Measurements from ENCODE around the gene ZBTB7C.

The ZBTB7C gene

GRCh38 chr18:48106976-48107781, 302.0 kb downstream of the ZBTB7C start:
- no peak for DNase-seq

- no peak for DNase-seq
Observed at GRCh38 chr18:48106498-48106897, 302.7 kb downstream of the ZBTB7C start.

DNA sequence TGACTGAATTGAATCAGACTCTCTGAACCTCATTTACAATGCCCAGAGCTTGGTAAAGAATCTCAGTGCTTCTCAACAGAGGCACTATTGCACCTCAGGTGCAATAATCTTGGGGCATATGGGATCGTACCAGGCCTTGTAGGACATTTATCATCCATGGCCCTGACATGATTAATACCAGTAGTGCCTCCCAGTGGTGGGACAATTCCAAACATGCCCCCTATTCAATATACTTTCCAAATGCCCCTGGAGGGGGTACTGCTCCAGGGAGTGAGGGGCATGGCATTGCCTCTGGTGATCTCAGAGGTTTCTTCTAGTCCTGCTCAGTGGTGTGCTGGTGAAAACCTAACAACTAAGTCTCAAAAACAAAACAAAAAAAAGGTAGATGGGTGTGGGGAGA, 303.9 kb downstream of the ZBTB7C start:
- no peak for DNase-seq

DNA sequence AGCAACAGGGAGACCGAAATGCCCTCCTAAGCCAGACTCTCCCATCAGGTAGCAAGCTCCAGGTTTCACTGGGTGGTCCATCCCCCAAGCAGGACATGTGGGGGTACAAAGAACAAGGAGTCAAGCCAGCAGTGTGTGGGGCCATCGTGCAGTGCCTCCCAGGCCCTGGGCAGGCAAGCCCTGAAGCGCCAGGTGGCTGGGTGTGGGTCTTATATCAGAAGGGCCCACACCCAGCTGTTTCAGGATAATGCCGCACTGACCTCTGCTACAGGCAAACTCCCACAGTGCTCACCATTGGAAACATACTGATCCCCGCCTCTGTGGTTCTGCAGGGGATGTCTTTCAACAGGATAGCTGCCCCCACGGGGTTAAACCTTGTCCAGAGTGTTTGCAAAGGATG, 304.5 kb downstream of the ZBTB7C start:
- DNase-seq: no peak

- DNase-seq: no peak
Observed at GRCh38 chr18:48100651-48101165, 308.5 kb downstream of the ZBTB7C start.

DNA sequence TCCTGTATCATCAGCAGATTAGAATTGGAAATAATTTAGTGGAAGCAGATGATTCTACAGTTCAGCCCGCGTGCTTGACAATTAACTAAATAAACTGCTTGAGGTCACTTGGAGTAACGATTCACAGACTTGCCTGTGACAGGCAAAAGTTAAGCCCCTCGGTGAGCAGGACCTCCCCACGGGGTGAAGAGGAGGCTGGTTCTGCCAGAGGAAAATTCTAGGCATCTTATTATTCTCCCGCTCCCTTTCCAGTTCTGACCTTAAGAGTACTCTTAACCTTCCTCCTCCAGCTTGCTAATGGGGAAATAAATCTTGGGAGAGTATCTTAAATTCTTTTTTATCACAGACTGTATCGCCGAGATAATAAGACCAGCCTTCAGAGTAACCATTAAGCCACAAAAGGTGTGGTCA, 309.0 kb downstream of the ZBTB7C start:
- no peak for DNase-seq

- no peak for DNase-seq
Observed at GRCh38 chr18:48099481-48100164, 309.6 kb downstream of the ZBTB7C start.

GRCh38 chr18:48098538-48098937, 310.6 kb downstream of the ZBTB7C start:
- no peak for DNase-seq

DNA sequence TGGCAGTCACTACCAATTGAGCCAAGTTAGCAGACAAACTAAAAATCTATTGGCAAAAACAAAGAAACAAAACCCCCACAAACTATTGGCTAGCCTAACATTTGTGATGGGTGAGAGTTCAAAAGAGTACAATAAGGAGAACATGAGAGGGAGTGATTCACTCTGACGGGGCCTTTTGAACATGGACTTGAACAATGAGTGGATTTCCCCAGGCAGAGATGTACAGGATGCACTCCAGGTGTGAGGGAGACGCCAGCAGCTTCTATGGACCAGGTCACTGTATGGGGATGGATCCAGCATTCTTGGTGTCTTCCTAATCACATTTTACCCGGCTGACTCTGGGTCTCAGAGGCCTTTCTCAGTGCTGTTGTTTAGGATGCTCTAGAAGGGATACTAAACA, 311.2 kb downstream of the ZBTB7C start:
- no peak for DNase-seq

DNA sequence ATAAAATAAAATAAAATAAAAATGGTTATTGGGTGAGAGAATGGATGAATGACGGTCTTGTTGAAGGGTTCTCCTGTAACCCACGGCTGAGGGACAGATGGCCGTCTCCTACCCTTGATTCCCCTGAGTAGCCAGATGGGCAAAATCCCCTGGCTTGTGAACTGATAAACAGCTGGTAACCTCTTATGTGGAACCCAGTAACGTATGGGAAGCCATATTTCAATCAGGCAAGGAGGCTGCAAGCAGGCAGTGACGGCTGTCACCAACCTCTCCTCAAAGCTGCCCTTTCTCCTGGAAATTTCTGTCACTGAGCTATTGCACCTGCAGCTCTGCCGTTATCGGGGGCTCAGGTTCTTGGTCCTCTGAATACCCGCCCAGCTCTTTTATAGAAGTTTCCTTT, 313.5 kb downstream of the ZBTB7C start:
- no peak for DNase-seq

DNA sequence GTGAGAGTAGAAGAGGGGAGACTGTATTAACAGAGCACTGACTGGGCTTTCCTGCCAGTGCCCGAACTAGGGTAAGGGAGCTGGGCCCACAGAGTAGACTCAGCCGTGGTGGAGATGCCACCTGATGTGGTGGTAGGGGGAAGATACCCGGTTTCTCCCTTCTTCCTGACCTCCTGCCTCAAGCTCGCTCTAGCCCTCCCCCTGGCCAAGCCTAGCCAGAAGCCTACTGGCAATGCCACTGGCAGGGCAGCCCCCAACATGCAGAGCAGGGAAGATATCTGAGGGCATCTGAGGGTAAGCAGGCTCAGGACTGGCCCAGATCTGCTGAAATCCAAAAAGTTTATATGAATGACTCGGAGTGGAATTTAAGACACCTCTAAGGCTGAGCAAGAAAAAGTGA, 316.1 kb downstream of the ZBTB7C start:
- DNase-seq: no peak

DNA sequence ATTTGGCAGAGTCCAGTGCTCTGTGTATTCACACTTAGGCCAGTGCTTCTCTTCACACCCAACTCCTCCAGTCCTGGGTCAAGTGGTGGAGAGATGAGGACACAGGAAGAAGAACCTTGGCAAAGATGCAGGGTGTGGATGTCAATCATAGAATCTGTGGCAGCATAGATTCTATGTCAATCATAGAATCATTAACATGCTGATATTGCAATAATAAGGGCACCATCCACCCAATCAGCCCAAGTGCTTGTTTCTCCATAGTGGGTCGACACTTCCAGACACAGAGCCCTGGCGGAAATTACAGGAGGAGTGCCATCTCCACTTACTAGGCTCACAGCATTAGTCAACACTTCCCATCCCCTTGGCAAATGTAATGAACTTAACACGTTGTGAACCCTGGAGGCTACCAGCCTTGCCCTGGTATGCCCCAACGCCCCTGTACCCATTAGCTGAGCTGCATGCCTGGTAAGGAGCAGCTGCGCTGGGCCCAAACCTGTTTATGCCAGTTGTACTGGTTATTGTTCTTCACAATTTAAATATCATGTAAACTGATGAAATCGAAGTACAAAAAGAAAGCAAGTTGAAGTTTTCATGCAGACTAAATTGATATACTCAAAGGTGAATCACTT, 317.2 kb downstream of the ZBTB7C start:
- DNase-seq: no peak

GRCh38 chr18:48090702-48091101, 318.5 kb downstream of the ZBTB7C start:
- DNase-seq: no peak

GRCh38 chr18:48090021-48090420, 319.2 kb downstream of the ZBTB7C start:
- DNase-seq: no peak

DNA sequence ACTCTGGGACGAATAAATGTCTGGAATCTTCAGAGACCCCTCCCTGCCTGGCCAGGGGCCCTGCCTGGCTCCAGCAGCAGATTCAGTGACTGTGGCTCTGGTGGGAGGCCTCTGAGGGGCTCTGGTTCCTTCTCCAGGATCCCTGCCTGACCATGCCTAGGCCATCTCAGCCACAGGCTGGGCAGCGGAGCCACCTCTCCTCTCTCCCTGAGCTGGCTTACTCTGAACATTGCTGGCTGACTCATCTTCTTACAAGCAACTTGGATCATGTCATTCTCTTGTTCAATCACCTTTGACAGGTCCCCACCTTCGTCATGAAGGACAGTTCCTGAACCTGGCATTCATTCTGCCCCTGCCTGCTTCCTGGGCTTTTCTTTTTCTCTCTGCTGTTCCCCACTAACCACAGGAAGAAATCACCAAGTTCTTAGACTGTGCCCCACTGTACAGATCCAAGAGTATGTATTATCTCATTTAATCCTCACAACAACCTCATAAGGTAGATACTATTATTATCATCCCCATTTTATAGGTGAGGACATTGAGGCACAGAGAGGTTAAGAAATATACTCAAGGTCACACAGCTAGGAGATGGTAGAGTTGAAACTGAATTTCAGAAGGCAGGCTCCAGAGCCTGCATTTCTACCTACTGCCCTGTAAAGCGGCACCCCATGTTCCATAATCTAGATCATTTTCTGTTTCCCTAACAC, 323.2 kb downstream of the ZBTB7C start:
- DNase-seq: no peak

- no peak for DNase-seq
Observed at GRCh38 chr18:48084858-48085257, 324.3 kb downstream of the ZBTB7C start.

DNA sequence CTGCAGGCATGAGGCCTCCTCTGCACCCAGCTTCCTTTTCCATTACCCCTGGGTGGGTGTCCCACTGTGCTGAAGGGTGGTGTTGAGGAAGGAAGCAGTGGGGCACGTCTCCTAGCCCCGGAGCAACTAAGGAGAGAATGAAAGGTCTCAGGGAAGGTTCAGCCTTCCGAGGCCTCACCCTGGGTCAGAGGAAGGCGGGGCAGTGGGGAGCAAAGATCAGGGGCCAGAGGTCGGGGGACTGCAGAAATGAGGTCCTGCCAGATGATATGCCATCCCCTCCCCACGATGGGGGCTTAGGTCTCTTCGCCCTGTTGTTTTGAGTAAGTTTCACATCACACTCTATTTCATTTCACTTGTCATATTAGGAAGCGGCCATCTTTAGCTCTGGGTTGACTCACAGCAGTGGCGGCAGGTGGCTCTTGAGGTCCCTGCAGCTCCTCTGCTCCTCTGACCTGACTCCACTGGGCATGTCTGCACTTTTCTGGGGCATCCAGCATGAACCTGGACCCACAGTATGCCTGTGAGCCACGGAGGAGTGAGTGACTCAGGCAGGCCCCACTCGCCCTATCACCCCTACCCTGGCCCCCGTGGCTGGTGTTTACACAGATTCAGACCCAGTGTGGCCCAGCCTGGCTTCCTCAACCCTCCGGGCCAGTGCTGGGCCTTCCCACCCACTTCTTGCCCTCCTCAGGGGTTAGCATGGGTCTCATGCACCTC, 325.0 kb downstream of the ZBTB7C start:
- DNase-seq: no peak

- DNase-seq: no peak
Observed at GRCh38 chr18:48080546-48080945, 328.6 kb downstream of the ZBTB7C start.

DNA sequence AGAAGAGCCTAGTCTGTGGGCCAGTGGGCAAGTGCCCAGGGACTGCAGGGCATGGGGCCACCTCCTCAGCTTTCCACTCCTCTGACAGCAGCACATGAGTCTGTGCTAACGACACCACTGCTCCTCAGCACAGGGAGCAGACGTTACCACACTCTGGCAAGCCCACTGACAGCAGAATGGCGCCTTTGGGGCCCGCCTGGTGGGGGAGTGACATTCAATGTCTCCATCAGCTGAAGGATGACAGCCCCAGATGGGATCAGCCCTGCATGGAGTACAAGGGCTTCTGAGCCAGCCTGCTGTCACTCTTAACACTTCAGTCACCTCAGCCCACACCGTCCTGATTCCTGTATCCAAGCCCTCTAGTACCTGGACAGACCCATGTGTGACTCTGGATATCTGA, 329.3 kb downstream of the ZBTB7C start:
- no peak for DNase-seq

- no peak for DNase-seq
Observed at GRCh38 chr18:48078448-48078847, 330.7 kb downstream of the ZBTB7C start.

GRCh38 chr18:48077291-48077690, 331.9 kb downstream of the ZBTB7C start:
- DNase-seq: no peak

DNA sequence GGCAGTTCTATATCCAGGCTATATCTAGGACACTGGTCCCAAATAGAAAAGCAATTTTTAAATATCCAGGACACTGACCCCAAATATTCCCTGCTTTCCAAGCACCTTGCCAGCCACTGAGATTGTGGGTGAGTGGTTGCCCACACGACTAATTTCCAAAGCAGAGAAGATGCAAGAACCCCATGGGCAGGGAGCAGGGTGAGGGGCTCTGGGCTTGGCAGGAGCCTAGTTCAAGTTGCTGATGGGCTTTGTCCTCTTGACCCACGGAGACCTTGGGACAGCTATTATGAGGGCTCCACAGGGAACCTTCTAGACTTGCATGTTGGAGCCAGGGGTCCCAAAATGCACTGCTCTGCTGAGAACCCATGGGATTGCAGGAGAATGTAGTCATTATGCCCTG, 332.7 kb downstream of the ZBTB7C start:
- no peak for DNase-seq

- DNase-seq: no peak
Observed at GRCh38 chr18:48075707-48076093, 333.5 kb downstream of the ZBTB7C start.
